A549 treated with CORT108297 at 1 μM for 4 hours (cell line): Measurements from ENCODE around the gene IFNA4. TPM values are rescaled to one million over a fixed set of nuclear protein-coding genes. Genes with fewer than 3 reads are reported as not detected.

Experiments used
- total RNA-seq: library from RNA; stranded (reverse); fragments of 200-300 nt; extraction: Qiagen RNA extraction; gene quantifications from 5 replicates; pipeline ENCODE4 v1.2.3, GENCODE V29; 2022

Gene IFNA4
- total RNA-seq: not detected in 5 replicates

DNA sequence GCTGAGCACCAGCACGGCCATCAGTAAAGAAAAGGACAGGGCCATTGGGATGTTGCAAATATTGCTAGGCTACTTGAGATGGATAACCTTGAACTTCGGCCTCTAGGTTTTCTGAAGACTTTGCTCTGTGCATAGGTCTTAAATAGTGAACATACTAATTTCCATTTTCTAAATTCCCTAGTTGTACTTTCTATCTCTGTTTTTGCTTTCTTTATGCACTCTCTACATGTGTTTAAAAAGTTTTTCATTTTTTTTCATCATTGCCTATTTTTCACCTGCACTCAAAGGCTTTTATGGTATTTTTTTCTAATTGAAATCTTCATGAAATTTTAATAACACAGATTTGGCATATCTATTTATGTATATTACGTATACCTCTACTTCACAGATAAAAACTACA lies at the start of gene IFNA4:
Gene IFNA4 (minus strand): TSS at position 101 of the 400 bp plus-strand sequence. CDS start 56 bp downstream, at position 45.

DNA sequence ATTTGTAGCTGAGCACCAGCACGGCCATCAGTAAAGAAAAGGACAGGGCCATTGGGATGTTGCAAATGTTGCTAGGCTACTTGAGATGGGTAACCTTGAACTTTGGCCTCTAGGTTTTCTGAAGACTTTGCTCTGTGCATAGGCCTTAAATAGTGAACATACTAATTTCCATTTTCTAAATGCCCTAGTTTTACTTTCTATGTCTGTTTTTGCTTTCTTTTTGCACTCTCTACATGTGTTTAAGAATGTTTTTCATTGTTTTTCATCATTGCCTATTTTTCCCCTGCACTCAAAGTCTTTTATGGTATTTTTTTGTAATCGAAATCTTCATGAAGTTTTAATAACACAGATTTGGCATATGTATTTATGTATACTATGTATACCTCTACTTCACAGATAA lies 40.7 kb upstream of the IFNA4 start, which contains the start of gene IFNA17:
Gene IFNA17 (minus strand): TSS at position 101 of the 400 bp plus-strand sequence. CDS start 49 bp downstream, at position 52.

DNA sequence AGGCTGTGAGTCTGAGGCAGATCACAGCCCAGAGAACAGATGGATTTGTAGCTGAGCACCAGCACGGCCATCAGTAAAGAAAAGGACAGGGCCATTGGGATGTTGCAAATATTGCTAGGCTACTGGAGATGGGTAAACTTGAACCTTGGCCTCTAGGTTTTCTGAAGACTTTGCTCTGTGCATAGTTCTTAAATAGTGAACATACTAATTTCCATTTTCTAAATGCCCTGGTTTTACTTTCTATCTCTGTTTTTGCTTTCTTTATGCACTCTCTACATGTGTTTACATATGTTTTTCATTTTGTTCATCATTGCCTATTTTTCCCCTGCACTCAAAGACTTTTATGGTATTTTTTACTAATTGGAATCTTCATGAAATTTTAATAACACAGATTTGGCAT lies 29.8 kb upstream of the IFNA4 start, which contains the start of gene IFNA16:
Gene IFNA16 (minus strand): TSS at position 101 of the 400 bp plus-strand sequence. CDS start 6 bp downstream, at position 95.

DNA sequence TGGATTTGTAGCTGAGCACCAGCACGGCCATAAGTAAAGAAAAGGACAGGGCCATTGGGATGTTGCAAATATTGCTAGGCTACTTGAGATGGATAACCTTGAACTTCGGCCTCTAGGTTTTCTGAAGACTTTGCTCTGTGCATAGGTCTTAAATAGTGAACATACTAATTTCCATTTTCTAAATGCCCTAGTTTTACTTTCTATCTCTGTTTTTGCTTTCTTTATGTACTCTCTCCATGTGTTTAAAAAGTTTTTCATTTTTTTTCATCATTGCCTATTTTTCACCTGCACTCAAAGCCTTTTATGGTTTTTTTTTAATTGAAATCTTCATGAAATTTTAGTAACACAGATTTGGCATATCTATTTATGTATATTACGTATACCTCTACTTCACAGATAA lies 19.7 kb upstream of the IFNA4 start, which contains the start of gene IFNA10:
Gene IFNA10 (minus strand): TSS at position 101 of the 400 bp plus-strand sequence. CDS start 46 bp downstream, at position 55.

DNA sequence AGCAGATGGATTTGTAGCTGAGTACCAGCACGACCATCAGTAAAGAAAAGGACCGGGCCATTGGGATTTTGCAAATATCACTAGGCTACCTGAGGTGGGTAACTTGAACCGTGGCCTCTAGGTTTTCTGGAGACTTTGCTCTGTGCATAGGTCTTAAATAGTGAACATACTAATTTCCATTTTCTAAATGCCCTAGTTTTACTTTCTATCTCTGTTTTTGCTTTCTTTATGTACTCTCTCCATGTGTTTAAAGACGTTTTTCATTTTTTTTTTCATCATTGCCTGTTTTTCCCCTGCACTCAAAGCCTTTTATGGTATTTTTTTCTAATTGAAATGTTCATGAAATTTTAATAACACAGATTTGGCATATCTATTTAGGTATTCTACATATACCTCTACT lies 14.7 kb upstream of the IFNA4 start, which contains the start of gene IFNA7:
Gene IFNA7 (minus strand): TSS at position 101 of the 400 bp plus-strand sequence. CDS start 40 bp downstream, at position 61.

DNA sequence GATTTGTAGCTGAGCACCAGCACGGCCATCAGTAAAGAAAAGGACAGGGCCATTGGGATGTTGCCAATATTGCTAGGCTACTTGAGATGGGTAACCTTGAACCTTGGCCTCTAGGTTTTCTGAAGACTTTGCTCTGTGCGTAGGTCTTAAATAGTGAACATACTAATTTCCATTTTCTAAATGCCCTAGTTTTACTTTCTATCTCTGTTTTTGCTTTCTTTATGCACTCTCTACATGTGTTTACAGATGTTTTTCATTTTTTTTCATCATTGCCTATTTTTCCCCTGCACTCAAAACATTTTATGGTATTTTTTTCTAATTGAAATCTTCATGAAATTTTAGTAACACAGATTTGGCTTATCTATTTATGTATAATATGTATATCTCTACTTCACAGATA lies 20.8 kb downstream of the IFNA4 start, which contains the start of gene IFNA21:
Gene IFNA21 (minus strand): TSS at position 101 of the 400 bp plus-strand sequence. CDS start 48 bp downstream, at position 53.

DNA sequence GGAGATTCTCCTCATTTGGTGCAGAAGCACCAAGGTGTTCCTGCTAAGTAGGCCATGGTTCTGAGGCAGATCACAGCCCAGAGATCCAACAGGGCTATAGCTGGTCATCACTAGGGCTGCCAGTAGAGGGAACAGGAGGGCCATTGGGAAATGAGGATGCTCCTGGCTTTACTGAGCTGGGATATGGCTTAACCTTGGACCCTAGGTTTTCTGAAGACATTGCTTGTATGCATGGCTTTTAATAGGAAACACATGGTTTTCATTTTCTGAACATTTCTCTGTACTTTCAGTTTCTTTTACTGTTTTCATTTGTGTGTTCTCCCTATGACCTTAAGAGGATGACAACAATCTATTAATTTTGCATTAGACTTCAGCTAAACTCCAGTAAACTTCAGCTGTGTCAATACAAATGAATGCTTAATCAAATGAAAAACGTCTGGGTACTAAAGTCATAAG lies 45.9 kb downstream of the IFNA4 start, which contains the start of gene IFNW1:
Gene IFNW1 (minus strand): TSS at position 406 of the 456 bp plus-strand sequence. CDS start 262 bp downstream, at position 144.

Other genes with a start within 250 kb of the IFNA4 start
- gene HACD4, start 155.9 kb downstream of the IFNA4 start, total RNA-seq: 0.99 to 1.2 TPM (median 1.1 TPM) in 5 replicates
- gene IFNB1, start 109.6 kb downstream of the IFNA4 start, total RNA-seq: 0.15 TPM in 1 of 5 replicates, not detected in the others
- not detected in 5 replicates for gene IFNW1, start 45.8 kb downstream of the IFNA4 start, total RNA-seq
- gene IFNA21, start 20.9 kb downstream of the IFNA4 start, total RNA-seq: not detected in 5 replicates
- not detected in 5 replicates for gene IFNA7, start 14.6 kb upstream of the IFNA4 start, total RNA-seq
- gene IFNA10, start 19.6 kb upstream of the IFNA4 start, total RNA-seq: not detected in 5 replicates
- not detected in 5 replicates for gene IFNA16, start 29.7 kb upstream of the IFNA4 start, total RNA-seq
- not detected in 5 replicates for gene IFNA17, start 40.6 kb upstream of the IFNA4 start, total RNA-seq
- gene IFNA14, start 52.4 kb upstream of the IFNA4 start, total RNA-seq: not detected in 5 replicates
- not detected in 5 replicates for gene IFNA5, start 117.7 kb upstream of the IFNA4 start, total RNA-seq
- 14.5 to 19.6 TPM (median 17.5 TPM) in 5 replicates for gene KLHL9, start 147.8 kb upstream of the IFNA4 start, total RNA-seq
- gene IFNA6, start 163.3 kb upstream of the IFNA4 start, total RNA-seq: not detected in 5 replicates
- not detected in 5 replicates for gene IFNA13, start 180.5 kb upstream of the IFNA4 start, total RNA-seq
- not detected in 5 replicates for gene IFNA2, start 197.8 kb upstream of the IFNA4 start, total RNA-seq
- not detected in 5 replicates for gene IFNA8, start 221.5 kb upstream of the IFNA4 start, total RNA-seq